Endothelial cell of umbilical vein (primary cell): Measurements from ENCODE around the gene NTRK2. TPM values are rescaled to one million over a fixed set of nuclear protein-coding genes. Genes with fewer than 3 reads are reported as not detected.

ENCODE experiments used
- BruUV-seq: library from RNA; stranded (reverse); fragments of 400-500 nt; replicated peaks from 2 replicates; lab custom pipeline; 2021; lab: Mats Ljungman, UMichigan
- CTCF ChIA-PET: fragments of 300-600, 350-600 bp; sonication (Branson Sonifier 250); formaldehyde crosslinking; loops from one replicate; lab custom pipeline; 2021; ENCODE audit warnings: antibody characterized with exemption, inconsistent platforms; lab: Charles Lee
- POLR2A ChIA-PET: fragments of 300-600, 350-600 bp; sonication (Branson Sonifier 250); formaldehyde crosslinking; loops from one replicate; lab custom pipeline; 2021; ENCODE audit warnings: antibody characterized with exemption, inconsistent platforms; lab: Charles Lee
- DNase-seq: peaks from one replicate; pipeline ENCODE4 v3.0.0-alpha.2; 2011; ENCODE audit warnings: low read depth, low spot score
- FAIRE-seq: peaks from 2 replicates; lab custom pipeline; 2011; peaks lifted over from hg19 to GRCh38; lab: Jason Lieb, UNC
- H2AFZ ChIP-seq: 2 replicates; pipeline ENCODE4 v1.6.0; 2012; ENCODE audit warnings: low read depth, low read length, control low read depth, inconsistent platforms
- H3K27ac ChIP-seq: 2 replicates; pipeline ENCODE4 v1.5.1; 2011; ENCODE audit warnings: low read depth, mild to moderate bottlenecking, control low read depth, low read length, moderate library complexity; ENCODE audit not compliant: insufficient read depth
- H3K27me3 ChIP-seq, 2 experiments: 2 replicates each; pipeline versions ENCODE4 v1.6.0 to v1.6.1; 2011; ENCODE audit warnings: low read length in 2 of 2, mixed read lengths in 1 of 2; ENCODE audit not compliant: control insufficient read depth in 2 of 2, insufficient read depth in 2 of 2
- H3K36me3 ChIP-seq, 2 experiments: 2 replicates in 1 of 2; 3 replicates in 1 of 2; pipeline ENCODE4 v1.5.1; 2011; ENCODE audit warnings: low read length in 2 of 2, mild to moderate bottlenecking in 1 of 2, moderate library complexity in 1 of 2; ENCODE audit not compliant: control insufficient read depth in 2 of 2, insufficient read depth in 2 of 2; ENCODE audit errors: extremely low read depth in 1 of 2
- H3K4me1 ChIP-seq: 3 replicates; pipeline ENCODE4 v1.5.1; 2011; ENCODE audit warnings: mild to moderate bottlenecking, low read length; ENCODE audit not compliant: control insufficient read depth, insufficient read depth; ENCODE audit errors: extremely low read depth
- H3K4me2 ChIP-seq: 2 replicates; pipeline ENCODE4 v1.6.1; 2011; ENCODE audit warnings: low read length, control low read depth, mixed read lengths; ENCODE audit not compliant: insufficient read depth
- H3K4me3 ChIP-seq, 3 experiments: fragments of 200-600 bp in 1 of 3; sonication (generic), shearing (Covaris generic) in 1 of 3; replicated peaks in 1 of 3; 2 replicates each; pipeline ENCODE4 v1.5.1; 2011 to 2016; ENCODE audit warnings: control low read depth in 3 of 3, low read length in 3 of 3, mild to moderate bottlenecking in 2 of 3, inconsistent platforms in 1 of 3, low read depth in 1 of 3, moderate library complexity in 1 of 3; ENCODE audit not compliant: insufficient read depth in 1 of 3
- H3K79me2 ChIP-seq: 2 replicates; pipeline ENCODE4 v1.6.0; 2012; ENCODE audit warnings: low read length, inconsistent platforms; ENCODE audit not compliant: control insufficient read depth, insufficient read depth
- H3K9ac ChIP-seq: replicated peaks from 2 replicates; pipeline ENCODE3; 2011; ENCODE audit warnings: low read length, control low read depth; ENCODE audit not compliant: insufficient read depth; ENCODE audit errors: extremely low read depth
- H3K9me1 ChIP-seq: replicated peaks from 3 replicates; pipeline ENCODE4 v1.6.0; 2011; ENCODE audit warnings: mild to moderate bottlenecking, low read length; ENCODE audit not compliant: control insufficient read depth, insufficient read depth; ENCODE audit errors: extremely low read depth
- H3K9me3 ChIP-seq: replicated peaks from 2 replicates; pipeline ENCODE4 v1.5.1; 2012; ENCODE audit warnings: low read length, inconsistent platforms; ENCODE audit not compliant: control insufficient read depth, insufficient read depth
- H4K20me1 ChIP-seq: replicated peaks from 2 replicates; pipeline ENCODE3; 2011; ENCODE audit warnings: mild to moderate bottlenecking, low read length; ENCODE audit not compliant: control insufficient read depth, insufficient read depth; ENCODE audit errors: extremely low read depth
- FOS ChIP-seq: IDR thresholded peaks from 2 replicates; pipeline ENCODE4 v1.6.1; 2011; ENCODE audit warnings: mild to moderate bottlenecking, low read length, moderate library complexity, borderline replicate concordance; ENCODE audit not compliant: insufficient read depth
- JUN ChIP-seq: IDR thresholded peaks from 2 replicates; pipeline ENCODE4 v1.6.1; 2011; ENCODE audit warnings: borderline replicate concordance, low read depth; ENCODE audit not compliant: insufficient read length, insufficient read depth
- MYC ChIP-seq: IDR thresholded peaks from one replicate; pipeline ENCODE4 v1.6.1; 2011; ENCODE audit warnings: mild to moderate bottlenecking, low read depth, low read length
- POLR2AphosphoS5 ChIP-seq: IDR thresholded peaks from 2 replicates; pipeline ENCODE4 v1.6.1; 2012; ENCODE audit warnings: low read depth, mild to moderate bottlenecking, control low read depth, low read length, moderate library complexity; ENCODE audit not compliant: insufficient read depth
- dilution Hi-C: fragments of 300-500 bp; cut with MboI; formaldehyde crosslinking; loops from one replicate; pipeline ENCODE4 v1.15.0; 2019; ENCODE audit warnings: low sequenced_read_pairs; ENCODE audit not compliant: extremely low pct_ligation_motif_present
- intact Hi-C: fragments of 100-400 bp; cut with micrococcal nuclease; formaldehyde crosslinking; loops from one replicate; pipeline ENCODE4 v1.10.0; 2022
- polyA plus RNA-seq, 4 experiments: library from polyadenylated mRNA; depleted of rRNA in 3 of 4; stranded (reverse) in 3 of 4; unstranded in 1 of 4; fragments of >200 nt; gene quantifications; 2 replicates each; pipeline versions ENCODE4 v1.2.1 to v1.2.3, GENCODE V29; 2011 to 2012; ENCODE audit warnings: missing spikeins in 1 of 4
- total RNA-seq: library from RNA; stranded (reverse); gene quantifications from 2 replicates; pipeline ENCODE4 v1.2.3, GENCODE V29; 2021
- TF ChIP-seq, protein P1 (sequence below): IDR thresholded peaks from 2 replicates; pipeline ENCODE4 v1.6.1; 2011; ENCODE audit not compliant: insufficient read depth, insufficient read length
- TF ChIP-seq, protein P2 (sequence below), 2 donors: IDR thresholded peaks; 1 replicate in 1 of 2; 2 replicates in 1 of 2; pipeline ENCODE4 v1.5.1; 2011; ENCODE audit warnings: low read length in 2 of 2, mild to moderate bottlenecking in 2 of 2, moderate library complexity in 2 of 2, control low read depth in 1 of 2, inconsistent platforms in 1 of 2, low read depth in 1 of 2; ENCODE audit not compliant: insufficient read depth in 1 of 2; ENCODE audit errors: extremely low read depth in 1 of 2

Gene NTRK2
- total and polyA plus RNA-seq, 2 donors (not counting 3 experiments of a cell fraction or from before 2014, with no cell fraction given) = 0.01 to 0.13 TPM

DNA sequence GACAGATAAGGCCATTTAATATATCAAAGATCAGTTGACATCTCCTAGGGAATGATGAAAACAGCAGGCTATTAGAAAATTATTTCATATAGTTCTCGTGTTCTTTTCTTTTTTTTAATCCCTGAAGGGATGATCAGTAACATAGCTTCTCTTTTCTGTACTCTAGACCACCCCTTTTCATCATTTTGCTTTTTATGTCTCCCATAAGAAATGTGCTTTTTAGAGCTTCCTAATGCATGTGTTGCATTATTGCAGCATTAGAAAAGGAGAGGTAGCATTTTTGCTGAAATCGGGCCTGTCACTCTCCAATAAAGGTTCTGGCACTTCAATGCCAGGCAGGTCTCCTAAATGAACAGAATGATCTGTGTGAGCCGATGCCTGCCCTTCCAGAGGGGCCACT is 143.3 kb downstream of the NTRK2 start:
- Histone ChIP-seq H3K36me3 (no peaks in the 10 kb centered on the region), H4K20me1 (no peaks in the 10 kb centered on the region), H2AFZ (no peak overlapping the region), H3K9me1 (no peaks in the 10 kb centered on the region), H3K27me3 (no peaks in the 10 kb centered on the region), H3K4me1 (peaks cover 2% of the 10 kb centered on the region), H3K9me3 (no peaks in the 10 kb centered on the region), H3K4me3 (no peak overlapping the region), H3K27ac (no peak overlapping the region), H3K4me2 (no peak overlapping the region), H3K79me2 (no peaks in the 10 kb centered on the region), H3K9ac (no peak overlapping the region)
- dilution Hi-C loops (no loop called here), intact Hi-C loops (no loop called here)
- TF ChIP-seq, protein P1, sequence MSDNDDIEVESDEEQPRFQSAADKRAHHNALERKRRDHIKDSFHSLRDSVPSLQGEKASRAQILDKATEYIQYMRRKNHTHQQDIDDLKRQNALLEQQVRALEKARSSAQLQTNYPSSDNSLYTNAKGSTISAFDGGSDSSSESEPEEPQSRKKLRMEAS = no peak
- TF ChIP-seq POLR2AphosphoS5 = no peak
- no peak for TF ChIP-seq MYC
- no peak for TF ChIP-seq JUN
- no peak for TF ChIP-seq FOS
- TF ChIP-seq, protein P2, sequence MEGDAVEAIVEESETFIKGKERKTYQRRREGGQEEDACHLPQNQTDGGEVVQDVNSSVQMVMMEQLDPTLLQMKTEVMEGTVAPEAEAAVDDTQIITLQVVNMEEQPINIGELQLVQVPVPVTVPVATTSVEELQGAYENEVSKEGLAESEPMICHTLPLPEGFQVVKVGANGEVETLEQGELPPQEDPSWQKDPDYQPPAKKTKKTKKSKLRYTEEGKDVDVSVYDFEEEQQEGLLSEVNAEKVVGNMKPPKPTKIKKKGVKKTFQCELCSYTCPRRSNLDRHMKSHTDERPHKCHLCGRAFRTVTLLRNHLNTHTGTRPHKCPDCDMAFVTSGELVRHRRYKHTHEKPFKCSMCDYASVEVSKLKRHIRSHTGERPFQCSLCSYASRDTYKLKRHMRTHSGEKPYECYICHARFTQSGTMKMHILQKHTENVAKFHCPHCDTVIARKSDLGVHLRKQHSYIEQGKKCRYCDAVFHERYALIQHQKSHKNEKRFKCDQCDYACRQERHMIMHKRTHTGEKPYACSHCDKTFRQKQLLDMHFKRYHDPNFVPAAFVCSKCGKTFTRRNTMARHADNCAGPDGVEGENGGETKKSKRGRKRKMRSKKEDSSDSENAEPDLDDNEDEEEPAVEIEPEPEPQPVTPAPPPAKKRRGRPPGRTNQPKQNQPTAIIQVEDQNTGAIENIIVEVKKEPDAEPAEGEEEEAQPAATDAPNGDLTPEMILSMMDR (IDR thresholded peaks at IDR 0.05; ENCODE audit: extremely low read depth in 1 of 2, insufficient read depth in 1 of 2, low read depth in 1 of 2, low read length in 2 of 2) = no peak
- ChIA-PET POLR2A (no interaction called here), CTCF (interaction anchor here (0.7 to 1.3 kb wide), 4 partner anchors 12 to 39 kb away, joined by 3 read pairs; no protein-coding TSS in a partner anchor)
- no peak for DNase-seq
- FAIRE-seq = no peak
- BruUV-seq = no TSS peak
